IMR-90 (cell line): ENCODE measurements around the gene ASTN2.

Source experiments
- CEBPB ChIP-seq: IDR thresholded peaks from 2 replicates; pipeline ENCODE4 v1.6.1; 2012; ENCODE audit warnings: low read depth, low read length, improper control_type of control experiment
- CTCF ChIP-seq: conservative IDR thresholded peaks from 2 replicates; pipeline ENCODE4 v1.5.1; 2012; ENCODE audit warnings: mild to moderate bottlenecking, low read depth, low read length, improper control_type of control experiment
- ELK1 ChIP-seq: fragments of 150-350 bp; IDR thresholded peaks from 2 replicates; pipeline ENCODE4 v1.6.1; 2016; ENCODE audit warnings: low read depth, mild to moderate bottlenecking, low read length, moderate library complexity, borderline replicate concordance
- FOS ChIP-seq: fragments of 150-350 bp; IDR thresholded peaks from 2 replicates; pipeline ENCODE4 v1.6.1; 2016; ENCODE audit warnings: low read depth, low read length
- MAFK ChIP-seq: IDR thresholded peaks from 2 replicates; pipeline ENCODE4 v1.6.1; 2012; ENCODE audit warnings: low read depth, low read length, improper control_type of control experiment
- POLR2A ChIP-seq: IDR thresholded peaks from 2 replicates; pipeline ENCODE4 v1.6.1; 2012; ENCODE audit warnings: mild to moderate bottlenecking, low read depth, low read length
- RAD21 ChIP-seq: IDR thresholded peaks from 2 replicates; pipeline ENCODE4 v1.6.1; 2012; ENCODE audit warnings: low read length, improper control_type of control experiment

GRCh38 chr9:116939614-116940013 is 475.2 kb downstream of the ASTN2 start:
- no peak for TF ChIP-seq CTCF
- no peak for TF ChIP-seq FOS
- TF ChIP-seq POLR2A, result no peak
- no peak for TF ChIP-seq ELK1
- no peak for TF ChIP-seq MAFK
- no peak for TF ChIP-seq RAD21
- peak; percentile 55; the same call in 1 of the 2 replicates for TF ChIP-seq CEBPB
